NCI-H748 treated with DMSO at 0.1 percent for 48 hours (cell line): Measurements from ENCODE around the gene PSMA6.
"Not testable (repeated sequence)": the region's sequence is repeated elsewhere in the genome, so short reads cannot be mapped to it uniquely, and the experiment has no call there.

Source experiments
- DNase-seq: peaks from one replicate; lab custom pipeline; 2025; lab: John Stamatoyannopoulos, UW

The PSMA6 gene

GRCh38 chr14:35320472-35320871 is 28.3 kb downstream of the PSMA6 start:
- no peak for DNase-seq

DNA sequence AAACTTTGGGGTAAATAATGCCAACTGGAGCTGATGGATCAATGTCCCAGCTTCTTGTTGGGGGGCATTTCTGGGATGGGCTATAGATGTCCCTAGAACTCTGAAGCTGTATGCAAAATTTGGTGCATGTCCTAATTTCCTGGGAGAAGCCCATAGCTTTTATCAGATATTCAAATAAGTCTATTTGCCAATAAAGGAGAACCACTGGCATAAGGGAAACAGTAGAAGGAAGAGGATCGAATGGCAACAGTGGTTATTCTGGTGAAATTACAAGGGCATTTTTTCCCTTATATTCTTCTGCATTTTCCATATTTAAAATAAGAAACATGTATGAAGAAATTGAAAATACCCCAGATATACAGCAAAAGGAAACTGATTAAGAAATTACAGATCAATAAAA is 34.2 kb downstream of the PSMA6 start:
- no peak for DNase-seq

DNA sequence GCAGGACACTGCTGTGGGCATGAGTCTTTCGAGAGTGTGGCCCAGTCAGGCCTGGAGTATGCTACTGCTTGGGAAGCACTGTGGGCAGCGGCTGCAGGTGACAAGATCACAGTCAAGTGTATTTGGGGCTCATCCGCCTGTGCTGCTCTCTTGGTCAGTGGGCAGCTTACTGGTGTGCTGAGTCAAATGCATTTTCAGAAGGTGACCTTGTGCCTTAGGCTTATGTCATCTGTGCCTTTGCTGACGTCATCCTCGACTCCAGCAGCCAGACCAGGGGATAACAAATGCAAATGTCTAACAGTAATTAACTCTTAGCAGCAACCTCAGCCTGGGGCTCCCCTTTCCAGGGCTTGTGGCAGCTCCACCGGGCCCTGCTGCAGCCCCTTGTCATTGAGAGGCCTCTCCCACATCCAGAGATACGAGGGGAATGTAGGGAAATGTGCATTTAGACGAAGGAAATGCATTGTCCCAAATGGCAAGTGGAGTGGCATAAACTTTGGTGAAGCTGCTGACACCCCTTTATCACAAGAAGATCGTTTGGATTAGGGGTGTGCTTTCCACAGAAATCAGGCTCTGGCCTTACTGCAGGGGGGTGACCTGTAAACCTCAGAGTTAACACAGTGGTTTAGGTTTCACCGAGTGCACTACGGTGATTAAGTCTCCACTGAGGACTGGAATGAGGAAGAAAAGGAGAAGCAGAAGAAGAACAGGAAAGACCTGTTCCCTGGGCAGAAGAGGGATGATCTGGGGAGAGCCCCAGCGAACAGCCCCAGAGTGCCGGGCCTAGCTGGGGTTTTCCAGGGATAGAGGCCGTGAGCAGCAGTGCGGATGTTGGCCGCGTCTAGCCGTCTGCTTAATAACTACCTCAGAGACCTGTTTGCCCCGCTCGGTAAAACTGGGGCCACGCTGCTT is 39.7 kb downstream of the PSMA6 start:
- no peak for DNase-seq

DNA sequence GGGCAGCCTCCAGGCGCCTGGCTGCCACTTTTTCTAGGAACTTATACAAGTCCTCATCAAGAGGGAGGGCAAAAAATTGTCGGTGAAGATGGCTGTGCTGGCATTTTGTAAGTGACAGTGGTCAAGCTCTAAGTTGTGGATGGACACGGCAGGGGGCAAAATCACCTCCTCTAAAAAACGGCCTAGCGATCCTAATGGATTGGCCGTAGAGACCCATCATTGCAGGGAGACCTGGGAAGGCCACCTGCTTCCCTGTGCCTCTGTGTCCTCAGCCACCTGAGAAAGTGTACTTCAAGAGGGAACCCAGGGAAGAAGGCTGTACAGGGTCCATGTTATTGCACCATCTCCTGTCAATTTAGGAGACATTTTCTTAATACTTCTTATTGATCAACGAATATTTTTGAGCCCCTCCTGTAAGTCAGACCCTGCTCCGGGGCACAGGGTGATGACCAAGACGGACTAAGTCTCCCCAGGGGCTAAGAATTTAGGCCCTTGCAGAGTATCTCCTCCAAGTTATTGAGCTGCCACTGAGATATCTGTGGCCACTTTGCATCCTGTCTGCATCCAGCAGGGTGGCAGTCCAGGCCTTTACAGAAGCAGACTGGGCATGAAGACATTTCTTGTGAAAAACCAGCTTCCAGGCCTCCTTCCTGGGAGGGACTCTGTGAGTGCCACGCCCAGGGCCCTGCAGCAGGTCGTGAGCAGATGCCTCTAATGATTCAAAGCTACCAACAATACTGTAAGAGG is 40.5 kb downstream of the PSMA6 start:
- no peak for DNase-seq

DNA sequence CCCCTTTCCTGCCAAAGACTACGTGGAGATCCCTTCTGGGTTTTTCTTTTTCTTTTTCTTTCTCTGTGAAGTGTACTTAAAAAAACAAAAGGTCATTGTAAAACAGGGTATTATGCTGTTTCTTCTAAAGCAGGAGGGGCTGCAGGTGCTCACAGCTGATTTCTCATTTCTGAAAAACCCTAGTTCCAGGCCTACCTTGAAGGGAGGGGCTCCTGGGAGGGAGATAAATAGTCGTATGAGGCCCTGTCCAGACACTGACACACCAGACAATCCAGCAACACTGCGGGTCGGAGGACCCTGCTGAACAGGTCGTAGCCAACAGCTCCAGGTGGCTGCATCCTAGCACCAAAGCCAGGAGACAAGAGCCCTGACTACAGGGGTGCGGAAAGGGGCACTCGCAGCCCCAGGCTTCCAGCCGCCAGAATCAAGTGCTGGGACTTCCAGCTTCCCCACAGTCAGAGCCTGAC is 41.1 kb downstream of the PSMA6 start:
- no peak for DNase-seq

- DNase-seq = no peak
Measured at GRCh38 chr14:35333797-35334743, 41.9 kb downstream of the PSMA6 start.

DNA sequence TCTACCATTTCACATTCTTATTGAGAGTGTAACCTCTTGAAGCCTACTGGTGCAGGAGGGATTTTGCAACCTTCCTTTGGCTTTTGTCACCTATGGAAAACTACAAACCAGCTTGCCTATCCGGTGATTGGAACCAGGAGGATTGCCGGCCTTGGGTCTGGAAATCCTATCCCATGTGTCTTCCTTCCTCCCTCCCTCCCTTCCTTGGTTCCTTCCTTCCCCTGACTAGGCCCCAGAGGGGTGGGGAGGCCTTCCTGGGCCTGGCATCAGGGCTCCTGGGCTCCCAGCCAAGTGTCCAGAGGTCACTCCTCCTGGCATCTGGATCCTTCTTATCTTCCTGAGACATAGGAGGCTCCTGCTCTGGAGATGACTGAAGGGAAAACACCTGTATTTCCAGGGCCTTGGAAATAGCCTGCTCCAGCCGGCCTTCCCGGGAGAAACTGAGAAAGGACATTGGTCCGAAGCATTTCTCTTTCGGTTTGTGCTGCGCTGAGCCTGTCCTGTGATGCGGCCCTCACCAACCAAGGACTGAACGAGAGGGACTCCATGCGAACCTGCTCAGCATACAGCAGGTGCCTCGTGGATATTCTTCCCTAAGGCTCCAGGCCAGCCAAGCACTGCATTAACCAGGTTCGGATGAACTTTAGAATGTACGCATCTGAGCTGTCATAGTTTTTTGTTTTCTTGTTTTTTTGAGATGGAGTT is 43.4 kb downstream of the PSMA6 start:
- DNase-seq = no peak

DNA sequence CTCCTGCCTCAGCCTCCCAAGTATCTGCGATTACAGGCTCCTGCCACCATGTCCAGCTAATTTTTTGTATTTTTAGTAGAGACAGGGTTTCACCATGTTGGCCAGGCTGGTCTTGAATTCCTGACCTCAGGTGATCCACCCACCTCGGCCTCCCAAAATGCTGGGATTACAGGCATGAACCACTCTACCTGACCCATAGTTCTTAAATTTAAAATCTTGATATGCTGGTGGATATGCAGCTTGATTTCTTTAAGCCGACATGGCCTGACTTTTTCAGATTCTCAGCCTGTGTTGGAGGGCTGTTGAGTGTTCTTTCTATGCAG is 44.0 kb downstream of the PSMA6 start:
- not testable (repeated sequence) for DNase-seq

GRCh38 chr14:35336494-35337268 is 44.5 kb downstream of the PSMA6 start:
- no peak for DNase-seq

DNA sequence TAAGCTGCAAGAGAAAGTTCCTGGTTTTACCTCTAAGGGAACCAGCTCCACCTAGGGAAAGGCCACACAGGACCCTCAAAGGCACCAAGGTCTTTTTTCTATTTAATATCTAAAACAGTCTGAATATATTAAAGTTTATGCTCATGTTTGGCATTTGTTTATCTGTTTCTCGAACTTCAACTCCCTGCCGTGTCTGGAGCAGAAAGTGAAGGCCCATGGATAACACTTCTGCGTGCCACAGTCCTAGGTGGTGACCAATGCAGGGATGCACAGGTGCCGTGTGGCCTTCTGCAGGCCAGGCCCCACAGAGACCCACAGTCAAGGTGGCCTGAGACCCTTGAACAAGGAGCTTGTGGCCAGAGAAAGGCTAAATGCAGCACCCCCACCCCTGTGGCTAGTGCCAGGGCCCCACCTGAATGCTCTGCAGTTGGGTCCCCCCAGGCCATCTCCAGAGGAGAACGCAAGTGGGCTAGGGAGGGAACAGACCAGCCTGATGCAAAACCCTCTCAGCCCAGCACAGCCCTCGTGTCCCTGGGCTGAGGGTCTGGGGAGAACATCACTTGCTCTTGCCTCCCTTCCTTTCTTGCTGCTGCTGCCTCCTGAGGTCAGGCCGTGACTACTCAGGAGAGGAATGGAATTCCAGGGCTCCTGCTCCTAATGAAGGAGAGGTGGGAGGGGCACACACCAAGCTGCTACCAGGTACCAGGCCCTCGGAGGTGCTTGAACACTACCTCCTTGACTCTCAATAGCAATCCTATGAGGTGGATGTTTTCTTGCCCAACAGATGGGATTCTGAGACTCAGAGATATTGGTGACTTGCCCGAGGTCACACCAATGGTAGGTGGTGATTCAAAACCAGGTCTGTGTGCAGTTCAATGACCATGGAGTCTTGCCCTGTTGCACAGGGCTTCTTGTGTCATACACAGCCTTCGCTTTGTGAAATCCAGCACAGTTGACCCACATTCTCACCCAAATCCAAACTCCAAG is 45.4 kb downstream of the PSMA6 start:
- no peak for DNase-seq

DNA sequence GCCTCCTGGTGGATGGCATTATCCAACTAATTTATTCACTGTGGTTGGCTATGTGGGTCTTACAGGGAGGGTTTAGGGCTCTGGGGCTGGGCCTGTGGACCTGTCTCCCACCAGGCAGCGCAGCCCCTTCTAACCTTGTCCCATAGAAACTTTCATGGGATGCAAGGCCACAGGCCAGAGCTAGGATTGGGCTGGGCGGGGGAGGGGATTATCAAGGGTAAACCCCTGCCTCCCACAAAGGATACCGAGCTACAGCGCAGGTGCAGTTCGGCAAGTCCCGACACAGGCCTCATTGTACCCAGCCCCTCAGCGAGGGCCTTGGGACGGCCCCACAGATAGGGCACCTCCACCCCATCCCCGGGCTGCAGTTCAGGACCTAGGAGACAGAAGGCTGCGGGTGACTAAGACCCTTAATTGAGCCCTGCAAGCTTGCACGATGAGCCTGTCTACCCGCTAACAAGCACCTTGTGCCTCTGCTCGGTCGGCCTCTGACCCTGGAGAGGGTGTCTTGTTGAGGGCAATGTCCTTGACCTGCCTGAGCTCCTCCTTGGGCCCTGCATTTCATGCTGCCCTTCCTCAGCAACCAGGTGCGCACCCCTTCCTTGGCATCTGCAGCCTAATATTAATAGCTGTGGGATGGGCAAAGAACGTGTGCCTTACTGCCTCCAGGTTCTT is 46.7 kb downstream of the PSMA6 start:
- no peak for DNase-seq

- DNase-seq = no peak
Measured at GRCh38 chr14:35339761-35340406, 47.7 kb downstream of the PSMA6 start.

GRCh38 chr14:35340616-35341453 is 48.7 kb downstream of the PSMA6 start:
- no peak for DNase-seq

DNA sequence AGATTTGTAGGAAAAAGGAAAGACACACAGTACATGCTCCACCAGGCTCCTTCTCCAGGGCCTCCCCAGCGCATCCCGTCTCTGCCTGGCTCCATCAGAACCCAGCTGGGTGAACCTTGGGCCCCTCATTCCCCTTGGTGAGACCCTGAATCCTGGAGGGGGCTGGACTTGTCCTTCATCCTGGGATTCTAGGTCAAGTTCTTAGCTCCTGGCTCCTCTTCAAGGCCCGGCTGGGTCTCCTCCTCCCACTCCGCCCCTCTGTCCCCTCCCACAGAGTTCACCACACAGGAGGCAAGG is 49.2 kb downstream of the PSMA6 start:
- DNase-seq = no peak

DNA sequence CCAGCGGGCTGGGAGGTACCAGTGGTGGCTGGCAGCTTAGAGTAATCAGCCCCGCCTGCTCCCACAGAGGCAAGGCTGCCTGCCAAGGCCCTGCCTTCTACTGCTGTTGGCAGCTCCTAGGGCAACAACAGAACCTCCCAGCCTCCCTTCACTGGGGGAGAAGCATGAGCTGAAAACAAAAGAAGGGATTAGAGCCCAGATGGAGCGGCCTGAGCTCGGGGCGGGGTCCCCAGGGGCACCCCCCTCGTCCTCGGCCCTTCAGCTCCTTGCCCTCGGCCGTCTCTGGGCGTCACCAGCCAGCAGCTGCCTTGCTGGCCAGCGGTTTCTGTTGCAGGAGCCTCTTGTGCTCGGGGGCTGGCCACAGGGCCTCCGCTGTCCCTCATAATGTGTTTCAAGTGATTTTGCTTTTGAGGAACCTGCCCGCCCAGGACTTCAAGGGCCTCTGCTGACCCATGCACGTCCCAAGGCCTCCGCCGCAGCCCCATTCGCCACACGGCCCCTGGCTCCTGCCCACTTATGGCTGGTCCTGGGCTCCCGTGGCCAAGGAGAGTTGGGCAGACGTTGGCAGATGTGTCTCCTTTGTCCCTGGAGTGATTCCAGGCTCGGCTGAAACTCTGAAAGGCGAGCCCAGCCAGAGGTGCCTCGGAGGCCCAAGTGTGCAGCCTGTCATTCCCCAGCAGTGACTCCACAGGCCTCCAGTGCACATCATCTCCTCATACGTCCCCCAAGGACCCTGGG is 49.7 kb downstream of the PSMA6 start:
- DNase-seq = no peak

- DNase-seq = no peak
Measured at GRCh38 chr14:35342489-35343010, 50.4 kb downstream of the PSMA6 start.

DNA sequence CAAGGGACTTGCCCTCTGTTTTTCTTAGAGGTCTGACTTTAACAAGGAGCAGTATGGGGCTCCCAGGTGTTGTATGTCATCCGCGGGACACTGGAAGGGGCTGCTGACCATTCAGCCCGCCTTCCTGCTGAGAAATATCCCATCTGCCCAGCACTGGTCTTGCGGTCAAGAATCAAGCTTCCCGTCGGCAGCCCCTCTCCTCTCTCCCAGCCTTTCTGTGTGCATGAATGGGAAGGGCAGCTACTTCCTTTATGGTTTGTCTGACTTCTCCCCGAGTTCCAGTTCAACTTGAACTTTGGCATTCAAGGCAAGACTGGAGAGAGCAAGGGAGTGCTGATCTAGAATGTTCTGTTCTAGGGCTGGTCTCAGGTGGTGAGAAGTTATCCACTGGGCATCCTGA is 51.5 kb downstream of the PSMA6 start:
- DNase-seq = no peak
